Thymus (tissue), 11 donors: ENCODE results near the gene SYNPO2. TPM values are rescaled to one million over a fixed set of nuclear protein-coding genes. Genes with fewer than 3 reads are reported as not detected.

Source experiments
- DNase-seq, 9 donors: peaks; one replicate each; pipeline ENCODE4 v3.0.0-alpha.2; 2013; ENCODE audit warnings: low spot score in 9 of 9, low read depth in 6 of 9, missing footprints in 1 of 9
- H3K27ac ChIP-seq, 2 donors: one replicate each; pipeline ENCODE4 v1.5.1; 2013; ENCODE audit warnings: control low read depth in 1 of 2, low read depth in 1 of 2, low read length in 1 of 2, mild to moderate bottlenecking in 1 of 2, moderate library complexity in 1 of 2
- H3K27me3 ChIP-seq, 2 donors: one replicate each; pipeline ENCODE4 v1.5.1; 2013; ENCODE audit warnings: low read length in 1 of 2; ENCODE audit not compliant: control insufficient read depth in 2 of 2, insufficient read depth in 1 of 2
- H3K36me3 ChIP-seq, 2 donors: one replicate each; pipeline ENCODE4 v1.5.1; 2013; ENCODE audit warnings: low read length in 1 of 2, mild to moderate bottlenecking in 1 of 2, moderate library complexity in 1 of 2; ENCODE audit not compliant: control insufficient read depth in 2 of 2, insufficient read depth in 2 of 2
- H3K4me1 ChIP-seq, 2 donors: one replicate each; pipeline ENCODE4 v1.5.1; 2013; ENCODE audit warnings: low read length in 2 of 2; ENCODE audit not compliant: control insufficient read depth in 2 of 2, insufficient read depth in 2 of 2
- H3K4me3 ChIP-seq, 2 donors: one replicate each; pipeline ENCODE4 v1.5.1; 2013; ENCODE audit warnings: low read length in 2 of 2, control low read depth in 1 of 2, mild to moderate bottlenecking in 1 of 2
- H3K9me3 ChIP-seq, 2 donors: one replicate each; pipeline ENCODE4 v1.5.1; 2013; ENCODE audit warnings: low read length in 1 of 2, mild to moderate bottlenecking in 1 of 2; ENCODE audit not compliant: control insufficient read depth in 2 of 2, insufficient read depth in 1 of 2
- WGBS: extraction: QIAGEN DNeasy Blood & Tissue Kit; methylation state at CpG from one replicate; pipeline ENCODE4 v1.1.7; 2013; 5-methylcytosine and 5-hydroxymethylcytosine counted together
- polyA plus RNA-seq: library from polyadenylated mRNA; stranded (reverse); fragments of 200-250 nt; gene quantifications from one replicate; pipeline ENCODE4 v1.2.3, GENCODE V29; 2013
- total RNA-seq: library from RNA; stranded (reverse); fragments of 120-200 nt; gene quantifications from one replicate; pipeline ENCODE4 v1.2.4, GENCODE V29; 2013
- donor health status: healthy.

Gene SYNPO2
- total and polyA plus RNA-seq, 2 donors: 15.8 to 31.3 TPM

DNA sequence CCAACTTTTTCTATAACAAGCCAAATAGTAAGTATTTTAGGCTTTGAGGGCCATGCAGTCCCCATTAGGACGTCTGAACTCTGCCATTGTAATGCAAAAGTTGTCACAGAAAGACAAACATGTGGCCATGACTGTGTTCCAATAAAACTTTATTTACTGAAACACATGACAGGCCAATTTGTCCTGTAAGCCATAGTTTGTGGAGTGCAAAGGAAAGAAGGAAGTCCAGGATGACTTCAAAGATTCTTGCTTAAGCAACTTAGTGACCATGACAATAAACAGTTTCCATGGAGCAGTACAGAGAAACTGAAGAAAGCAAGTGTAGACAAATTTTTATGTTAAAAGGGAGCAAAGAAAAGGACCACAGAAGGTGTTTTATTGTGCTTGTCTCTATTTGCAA lies 212.0 kb downstream of the SYNPO2 start:
- H3K4me3 ChIP-seq: no peak overlapping the region
- no peaks in the 10 kb centered on the region for H3K9me3 ChIP-seq
- no peaks in the 10 kb centered on the region for H3K36me3 ChIP-seq
- whole genome bisulfite sequencing: 91% methylated on average over 1 of the region's 1 CpG
- no peak for DNase-seq
- no peaks in the 10 kb centered on the region for H3K4me1 ChIP-seq
- H3K27me3 ChIP-seq: no peaks in the 10 kb centered on the region
- no peak overlapping the region for H3K27ac ChIP-seq

DNA sequence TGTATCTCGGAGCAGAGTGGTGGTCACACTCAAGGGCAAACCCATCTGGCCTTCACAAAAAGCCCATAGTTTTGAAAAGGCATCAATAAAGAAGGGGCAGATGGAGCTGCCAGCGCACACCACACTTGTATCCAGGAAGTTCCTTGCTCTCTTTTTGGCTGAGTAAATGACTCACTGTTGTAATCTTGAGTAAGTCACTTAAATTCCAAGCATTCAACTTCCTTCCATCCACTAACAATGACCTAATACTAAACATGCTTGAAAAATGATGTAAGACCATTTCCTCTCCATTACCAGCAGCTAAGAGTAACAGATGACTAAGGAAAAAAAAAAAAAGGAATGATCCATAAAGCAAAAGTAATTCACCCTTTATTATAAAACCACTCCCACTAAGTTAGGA lies 214.6 kb downstream of the SYNPO2 start:
- DNase-seq: no peak
- Histone ChIP-seq H3K9me3 (no peaks in the 10 kb centered on the region), H3K36me3 (no peaks in the 10 kb centered on the region), H3K27me3 (no peaks in the 10 kb centered on the region), H3K4me3 (no peak overlapping the region), H3K27ac (no peak overlapping the region), H3K4me1 (no peaks in the 10 kb centered on the region)
- 71% methylated on average over 2 of the region's 2 CpGs for WGBS

DNA sequence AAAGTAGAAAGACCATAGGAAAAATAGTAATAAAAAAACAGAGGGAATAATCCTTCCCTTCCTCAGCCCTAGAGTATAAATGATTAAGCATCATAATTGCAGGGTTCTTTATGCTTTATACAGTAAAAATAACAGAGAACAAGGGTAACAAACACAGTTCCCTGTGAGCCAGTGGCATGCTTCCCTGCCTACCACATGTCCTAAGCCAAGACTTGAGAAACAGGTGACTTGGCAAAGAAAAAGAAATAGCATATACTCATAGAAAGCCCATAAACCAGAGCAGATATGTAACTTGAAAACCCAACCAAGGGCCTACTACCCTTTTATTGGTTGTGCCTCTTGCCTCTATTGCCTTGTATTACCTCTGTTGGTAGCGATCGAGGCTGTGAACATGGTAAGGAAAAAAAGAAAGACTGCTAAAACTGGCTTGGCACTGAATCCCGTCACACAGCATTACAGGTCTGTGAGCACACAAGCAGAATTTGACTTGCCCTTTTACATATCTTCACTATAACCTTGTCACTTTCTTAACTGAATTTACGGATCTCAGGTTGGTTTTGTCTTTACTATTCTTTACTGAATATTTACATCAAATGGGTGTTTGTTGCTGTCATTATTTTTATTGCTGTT lies 216.1 kb downstream of the SYNPO2 start:
- 82% methylated on average over 4 of the region's 4 CpGs for WGBS
- Histone ChIP-seq H3K4me3 (no peak overlapping the region), H3K4me1 (no peaks in the 10 kb centered on the region), H3K27me3 (no peaks in the 10 kb centered on the region), H3K36me3 (no peaks in the 10 kb centered on the region), H3K9me3 (no peaks in the 10 kb centered on the region), H3K27ac (no peak overlapping the region)
- DNase-seq: no peak

DNA sequence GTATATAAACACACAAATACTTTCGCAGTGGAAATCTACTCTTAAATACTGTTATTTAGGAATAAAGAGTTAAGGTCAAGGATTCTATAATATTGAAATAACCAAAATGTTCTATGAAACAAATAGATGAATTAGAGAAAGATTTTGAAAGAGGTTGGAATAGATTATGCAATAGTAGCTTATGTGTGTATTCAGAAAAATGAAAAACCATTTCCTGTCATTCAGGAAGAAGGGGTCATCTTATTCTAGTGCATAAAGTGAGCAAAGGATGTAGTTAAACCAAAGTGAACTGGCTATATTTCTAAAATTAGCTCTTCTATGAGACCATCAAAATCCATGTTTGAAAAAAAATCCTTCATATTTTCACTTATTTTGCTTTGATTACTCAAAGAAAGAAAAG lies 217.0 kb downstream of the SYNPO2 start:
- no peaks in the 10 kb centered on the region for H3K9me3 ChIP-seq
- no peak overlapping the region for H3K27ac ChIP-seq
- no peaks in the 10 kb centered on the region for H3K4me1 ChIP-seq
- 99% methylated on average over 1 of the region's 1 CpG for WGBS
- H3K4me3 ChIP-seq: no peak overlapping the region
- H3K27me3 ChIP-seq: no peaks in the 10 kb centered on the region
- DNase-seq: no peak
- H3K36me3 ChIP-seq: no peaks in the 10 kb centered on the region

DNA sequence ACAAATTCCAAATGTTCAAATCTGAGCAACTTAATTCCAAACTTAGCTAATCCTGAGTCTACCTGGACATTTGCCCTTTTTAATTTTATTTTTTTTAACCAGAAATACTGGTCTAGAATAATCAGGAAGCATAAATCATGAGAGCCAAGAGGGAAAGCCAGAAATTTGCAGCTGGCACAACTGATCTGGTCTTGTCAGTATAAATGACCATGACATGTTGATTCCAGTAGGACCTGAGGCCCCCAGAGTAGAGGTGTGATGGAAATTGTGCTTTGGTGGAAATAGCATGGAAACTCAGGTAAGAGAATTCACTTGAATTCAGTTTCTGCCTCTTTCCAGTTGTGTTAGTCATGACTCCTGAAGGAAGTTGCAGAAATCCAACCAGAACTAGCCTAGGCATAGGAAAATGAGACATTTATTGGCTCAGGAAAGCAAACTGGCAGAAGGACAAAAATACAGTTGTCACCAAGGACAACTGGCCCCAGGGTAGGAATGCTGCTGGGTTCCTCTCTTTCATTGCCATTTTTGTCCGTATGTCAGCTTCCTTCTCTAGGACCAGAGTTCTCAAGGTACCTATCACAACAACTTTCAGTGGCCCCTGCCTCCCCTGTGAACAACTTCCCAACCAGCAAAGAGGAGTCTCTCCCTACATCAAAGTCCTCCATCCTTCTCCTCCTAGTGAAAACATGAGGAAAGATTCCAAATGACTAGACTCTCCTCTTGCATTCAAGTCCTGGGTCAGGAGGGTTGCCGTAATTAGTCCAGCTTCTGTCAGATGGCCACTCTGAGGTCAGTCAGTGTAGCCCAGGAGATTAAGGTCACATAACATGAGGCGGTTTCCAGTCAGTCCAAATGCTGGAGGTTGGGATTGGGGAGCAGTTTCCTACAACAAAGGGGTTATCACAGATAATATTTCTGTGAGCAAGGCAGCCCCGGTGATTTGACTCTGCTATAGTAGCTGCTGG lies 217.7 kb downstream of the SYNPO2 start:
- Histone ChIP-seq H3K36me3 (no peaks in the 10 kb centered on the region), H3K4me1 (no peaks in the 10 kb centered on the region), H3K27ac (no peak overlapping the region), H3K9me3 (no peaks in the 10 kb centered on the region), H3K4me3 (no peak overlapping the region), H3K27me3 (no peaks in the 10 kb centered on the region)
- WGBS: 96% methylated on average over 4 of the region's 4 CpGs
- no peak for DNase-seq

DNA sequence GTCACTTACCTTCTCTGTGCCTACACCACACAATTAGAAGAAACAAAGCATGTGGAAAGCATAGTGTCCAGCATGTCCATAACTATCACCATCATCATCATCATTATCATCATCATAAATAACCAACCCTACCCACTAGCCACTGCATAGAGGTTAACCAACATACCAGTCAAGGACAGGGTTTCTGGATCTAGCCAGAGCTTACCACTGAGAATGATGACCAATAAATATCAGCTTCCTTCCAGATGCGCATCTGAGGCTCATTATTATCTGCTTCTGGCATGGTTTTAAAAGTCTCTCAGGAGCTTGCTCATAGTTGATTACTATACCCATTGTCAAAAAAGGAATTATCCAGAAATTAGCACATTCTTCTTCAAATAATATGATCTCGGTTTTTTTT lies 221.5 kb downstream of the SYNPO2 start:
- WGBS: 97% methylated on average over 2 of the region's 2 CpGs
- Histone ChIP-seq H3K36me3 (no peaks in the 10 kb centered on the region), H3K9me3 (no peaks in the 10 kb centered on the region), H3K27ac (no peak overlapping the region), H3K27me3 (no peaks in the 10 kb centered on the region), H3K4me1 (no peaks in the 10 kb centered on the region), H3K4me3 (no peak overlapping the region)
- DNase-seq: no peak

Other genes with a start within 250 kb of the SYNPO2 start
- 36.7 TPM for gene METTL14, start 203.5 kb upstream of the SYNPO2 start, total RNA-seq
- 17.2 TPM for gene METTL14, start 203.5 kb upstream of the SYNPO2 start, polyA plus RNA-seq
- gene SEC24D, start 52.7 kb upstream of the SYNPO2 start, total RNA-seq: 16.3 TPM
- 20.9 TPM for gene SEC24D, start 52.7 kb upstream of the SYNPO2 start, polyA plus RNA-seq
- 0.33 TPM for gene MYOZ2, start 247.0 kb downstream of the SYNPO2 start, total RNA-seq
- 0.98 TPM for gene MYOZ2, start 247.0 kb downstream of the SYNPO2 start, polyA plus RNA-seq